WTC11 (cell line): ENCODE data around the gene ACCSL.

Experiments
- ATF6 ChIP-seq: sonication (generic); formaldehyde crosslinking; IDR thresholded peaks from 2 replicates; pipeline ENCODE4 v1.8.1; 2023; ENCODE audit warnings: mild to moderate bottlenecking, missing genetic modification reagents
- NR3C1 ChIP-seq: sonication (generic); formaldehyde crosslinking; conservative IDR thresholded peaks from 2 replicates; pipeline ENCODE4 v1.8.1; 2023; ENCODE audit warnings: low read depth, mild to moderate bottlenecking, missing genetic modification reagents
- ZNF232 ChIP-seq: sonication (generic); formaldehyde crosslinking; IDR thresholded peaks from 2 replicates; pipeline ENCODE4 v1.8.0; 2022; ENCODE audit warnings: mild to moderate bottlenecking, missing genetic modification reagents
- TF ChIP-seq, protein P1 (sequence below): fragments of 200-600 bp; IDR thresholded peaks from 2 replicates; pipeline ENCODE4 v1.8.0; 2022; ENCODE audit warnings: antibody characterized with exemption
- TF ChIP-seq, protein P2 (sequence below): fragments of 250-450 bp; sonication (Bioruptor Pico); IDR thresholded peaks from 2 replicates; pipeline ENCODE4 v1.8.0; 2021; ENCODE audit warnings: mild to moderate bottlenecking
- TF ChIP-seq, protein P3 (sequence below): sonication (generic); formaldehyde crosslinking; IDR thresholded peaks from 2 replicates; pipeline ENCODE4 v1.8.0; 2022; ENCODE audit warnings: mild to moderate bottlenecking, missing genetic modification reagents

- TF ChIP-seq, protein P1, sequence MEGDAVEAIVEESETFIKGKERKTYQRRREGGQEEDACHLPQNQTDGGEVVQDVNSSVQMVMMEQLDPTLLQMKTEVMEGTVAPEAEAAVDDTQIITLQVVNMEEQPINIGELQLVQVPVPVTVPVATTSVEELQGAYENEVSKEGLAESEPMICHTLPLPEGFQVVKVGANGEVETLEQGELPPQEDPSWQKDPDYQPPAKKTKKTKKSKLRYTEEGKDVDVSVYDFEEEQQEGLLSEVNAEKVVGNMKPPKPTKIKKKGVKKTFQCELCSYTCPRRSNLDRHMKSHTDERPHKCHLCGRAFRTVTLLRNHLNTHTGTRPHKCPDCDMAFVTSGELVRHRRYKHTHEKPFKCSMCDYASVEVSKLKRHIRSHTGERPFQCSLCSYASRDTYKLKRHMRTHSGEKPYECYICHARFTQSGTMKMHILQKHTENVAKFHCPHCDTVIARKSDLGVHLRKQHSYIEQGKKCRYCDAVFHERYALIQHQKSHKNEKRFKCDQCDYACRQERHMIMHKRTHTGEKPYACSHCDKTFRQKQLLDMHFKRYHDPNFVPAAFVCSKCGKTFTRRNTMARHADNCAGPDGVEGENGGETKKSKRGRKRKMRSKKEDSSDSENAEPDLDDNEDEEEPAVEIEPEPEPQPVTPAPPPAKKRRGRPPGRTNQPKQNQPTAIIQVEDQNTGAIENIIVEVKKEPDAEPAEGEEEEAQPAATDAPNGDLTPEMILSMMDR: no peak
- TF ChIP-seq ATF6 (CRISPR knock-in tag) (no peak), NR3C1 (CRISPR knock-in tag) (no peak), ZNF232 (CRISPR knock-in tag) (no peak)
- TF ChIP-seq, protein P2, sequence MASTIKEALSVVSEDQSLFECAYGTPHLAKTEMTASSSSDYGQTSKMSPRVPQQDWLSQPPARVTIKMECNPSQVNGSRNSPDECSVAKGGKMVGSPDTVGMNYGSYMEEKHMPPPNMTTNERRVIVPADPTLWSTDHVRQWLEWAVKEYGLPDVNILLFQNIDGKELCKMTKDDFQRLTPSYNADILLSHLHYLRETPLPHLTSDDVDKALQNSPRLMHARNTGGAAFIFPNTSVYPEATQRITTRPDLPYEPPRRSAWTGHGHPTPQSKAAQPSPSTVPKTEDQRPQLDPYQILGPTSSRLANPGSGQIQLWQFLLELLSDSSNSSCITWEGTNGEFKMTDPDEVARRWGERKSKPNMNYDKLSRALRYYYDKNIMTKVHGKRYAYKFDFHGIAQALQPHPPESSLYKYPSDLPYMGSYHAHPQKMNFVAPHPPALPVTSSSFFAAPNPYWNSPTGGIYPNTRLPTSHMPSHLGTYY (CRISPR knock-in tag): no peak
- TF ChIP-seq, protein P3, sequence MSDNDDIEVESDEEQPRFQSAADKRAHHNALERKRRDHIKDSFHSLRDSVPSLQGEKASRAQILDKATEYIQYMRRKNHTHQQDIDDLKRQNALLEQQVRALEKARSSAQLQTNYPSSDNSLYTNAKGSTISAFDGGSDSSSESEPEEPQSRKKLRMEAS: no peak
Observed at GRCh38 chr11:44014968-44015623, 32.7 kb upstream of the ACCSL start.
